ENCODE results near the gene KLF7.

KLF7 gene

DNA sequence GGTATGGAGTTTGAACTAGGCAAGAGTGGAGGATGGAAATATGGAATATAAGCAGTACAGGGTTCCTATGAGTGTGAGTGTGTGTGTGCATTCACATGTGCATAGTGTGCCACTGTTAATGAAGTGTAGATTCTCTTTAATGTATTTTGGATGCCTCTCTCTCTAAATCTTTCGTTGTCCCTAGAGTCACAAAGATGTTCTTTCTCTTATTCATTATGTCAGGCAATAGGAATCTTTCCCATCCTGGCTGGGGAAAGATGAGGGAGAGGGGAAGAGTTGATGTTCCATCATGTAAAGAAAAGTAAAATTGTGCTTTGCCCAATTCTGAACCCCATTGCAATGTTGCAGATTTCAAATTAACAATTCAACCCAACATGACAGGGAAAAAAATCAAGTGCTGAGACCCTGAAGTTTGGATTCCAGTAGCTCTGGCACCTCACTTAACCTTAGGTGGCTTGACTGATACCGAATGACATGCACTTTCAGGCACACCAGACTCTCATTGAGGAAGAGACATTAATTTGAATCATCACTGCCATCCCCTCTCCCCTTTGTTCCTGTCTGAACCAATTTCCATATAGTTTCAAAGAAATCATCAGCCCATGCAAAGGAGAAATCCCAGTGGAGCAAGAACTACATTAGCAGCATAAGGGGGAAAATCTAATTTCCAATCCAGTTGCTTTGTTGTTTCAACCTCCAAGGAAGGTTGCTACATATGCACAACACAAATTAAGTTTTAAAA, 28.0 kb downstream of the KLF7 start:
- Histone ChIP-seq H3K4me1 (ENCODE audit: control insufficient read depth in 1 of 2, insufficient read depth in 2 of 2, low read length in 2 of 2) (peaks cover 17 to 25% of the 10 kb centered on the region in 2 donors), H3K36me3 (ENCODE audit: control insufficient read depth in 1 of 2, insufficient read depth in 2 of 2, low read length in 2 of 2) (no peaks in the 10 kb centered on the region), H3K9me3 (ENCODE audit: control insufficient read depth in 1 of 2, low read length in 2 of 2) (no peaks in the 10 kb centered on the region), H3K4me3 (ENCODE audit: low read depth in 1 of 2, low read length in 2 of 2) (no peak overlapping the region), H3K27ac (ENCODE audit: low read depth, low read length) (no peak overlapping the region), H3K9ac (ENCODE audit: low read depth in 1 of 2, low read length in 2 of 2) (no peak overlapping the region), H3K27me3 (ENCODE audit: control insufficient read depth in 1 of 2, insufficient read depth in 2 of 2, low read length in 2 of 2) (no peaks in the 10 kb centered on the region)

DNA sequence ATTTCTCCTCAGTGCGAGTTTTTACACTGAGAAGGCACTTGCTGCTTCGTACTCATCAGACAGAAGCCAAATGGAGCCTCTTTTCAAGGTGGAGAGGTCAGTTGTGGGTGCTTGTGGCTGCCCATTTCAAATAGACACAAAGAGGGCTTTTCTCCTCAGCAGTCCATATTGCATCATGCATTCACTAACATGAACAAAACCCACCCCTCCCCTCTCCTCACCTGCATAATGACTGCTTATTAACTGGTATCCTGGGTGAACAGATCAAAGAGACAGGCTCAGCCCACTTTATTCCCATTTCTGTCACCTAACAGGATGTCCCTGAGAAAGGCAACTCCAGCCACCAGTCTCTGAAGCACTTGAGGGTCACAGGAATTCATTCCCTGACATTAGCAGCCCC, 28.9 kb downstream of the KLF7 start:
- H3K9ac ChIP-seq (ENCODE audit: low read depth in 1 of 2, low read length in 2 of 2) = no peak overlapping the region
- H3K9me3 ChIP-seq (ENCODE audit: control insufficient read depth in 1 of 2, low read length in 2 of 2) = no peaks in the 10 kb centered on the region
- no peak overlapping the region for H3K4me3 ChIP-seq (ENCODE audit: low read depth in 1 of 2, low read length in 2 of 2)
- no peak overlapping the region for H3K27ac ChIP-seq (ENCODE audit: low read depth, low read length)
- peaks cover 17 to 23% of the 10 kb centered on the region in 2 donors for H3K4me1 ChIP-seq (ENCODE audit: control insufficient read depth in 1 of 2, insufficient read depth in 2 of 2, low read length in 2 of 2)
- H3K36me3 ChIP-seq (ENCODE audit: control insufficient read depth in 1 of 2, insufficient read depth in 2 of 2, low read length in 2 of 2) = no peaks in the 10 kb centered on the region
- no peaks in the 10 kb centered on the region for H3K27me3 ChIP-seq (ENCODE audit: control insufficient read depth in 1 of 2, insufficient read depth in 2 of 2, low read length in 2 of 2)

DNA sequence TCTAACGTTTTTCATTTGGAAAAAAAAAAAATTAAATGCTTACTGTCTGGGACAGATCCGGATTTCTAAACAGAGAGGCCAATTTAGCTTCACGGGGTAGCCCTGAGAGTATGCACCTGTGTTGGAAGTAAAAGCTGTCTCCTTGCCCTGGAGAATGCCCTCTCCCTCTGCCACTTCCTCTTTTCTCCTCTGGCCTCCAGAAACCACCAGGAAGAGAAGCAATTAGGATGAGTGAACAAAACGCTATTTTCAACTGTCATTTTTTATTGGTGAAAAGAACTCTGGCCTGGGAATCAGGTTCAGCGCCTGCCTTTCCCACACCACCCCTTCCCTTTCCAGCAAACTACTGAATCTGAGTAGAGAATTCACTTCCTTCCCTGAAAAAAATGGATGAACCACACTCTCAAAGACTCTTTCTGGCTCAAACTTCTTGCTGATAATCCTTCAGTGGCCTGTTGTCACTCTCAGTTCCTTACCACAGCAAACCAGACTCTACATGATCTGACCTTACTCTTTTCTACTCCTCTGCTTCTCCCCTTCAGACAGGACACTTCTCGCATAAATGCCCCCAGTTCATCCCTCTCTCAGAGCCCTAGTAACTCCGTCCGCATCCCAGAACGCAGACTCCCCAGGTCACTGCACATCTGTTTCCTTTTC, 29.8 kb downstream of the KLF7 start:
- no peak overlapping the region for H3K27ac ChIP-seq (ENCODE audit: low read depth, low read length)
- no peaks in the 10 kb centered on the region for H3K9me3 ChIP-seq (ENCODE audit: control insufficient read depth in 1 of 2, low read length in 2 of 2)
- H3K4me3 ChIP-seq (ENCODE audit: low read depth in 1 of 2, low read length in 2 of 2) = no peak overlapping the region
- no peak overlapping the region for H3K9ac ChIP-seq (ENCODE audit: low read depth in 1 of 2, low read length in 2 of 2)
- no peaks in the 10 kb centered on the region for H3K36me3 ChIP-seq (ENCODE audit: control insufficient read depth in 1 of 2, insufficient read depth in 2 of 2, low read length in 2 of 2)
- peaks cover 17 to 23% of the 10 kb centered on the region in 2 donors for H3K4me1 ChIP-seq (ENCODE audit: control insufficient read depth in 1 of 2, insufficient read depth in 2 of 2, low read length in 2 of 2)
- H3K27me3 ChIP-seq (ENCODE audit: control insufficient read depth in 1 of 2, insufficient read depth in 2 of 2, low read length in 2 of 2) = no peaks in the 10 kb centered on the region

DNA sequence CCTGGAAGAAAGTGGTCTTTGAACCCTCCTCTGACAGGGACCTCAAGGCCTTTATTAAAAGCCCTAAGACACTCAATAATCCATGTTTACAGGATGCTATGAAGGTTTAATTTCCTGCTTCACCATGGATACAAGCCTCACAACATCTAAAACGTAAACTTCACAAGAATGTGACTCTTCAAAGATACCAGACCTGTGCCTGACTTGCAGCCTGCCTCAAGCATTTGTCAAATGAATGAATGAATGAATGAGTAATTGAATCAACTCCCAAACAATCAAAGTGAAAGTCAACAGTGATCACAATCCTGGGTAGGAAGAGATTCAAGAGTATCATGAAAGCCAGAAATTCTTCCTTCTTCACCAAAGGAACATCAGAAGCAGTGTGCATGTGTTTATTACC, 30.4 kb downstream of the KLF7 start:
- Histone ChIP-seq H3K9ac (ENCODE audit: low read depth in 1 of 2, low read length in 2 of 2) (no peak overlapping the region), H3K27ac (ENCODE audit: low read depth, low read length) (no peak overlapping the region), H3K36me3 (ENCODE audit: control insufficient read depth in 1 of 2, insufficient read depth in 2 of 2, low read length in 2 of 2) (no peaks in the 10 kb centered on the region), H3K9me3 (ENCODE audit: control insufficient read depth in 1 of 2, low read length in 2 of 2) (no peaks in the 10 kb centered on the region), H3K27me3 (ENCODE audit: control insufficient read depth in 1 of 2, insufficient read depth in 2 of 2, low read length in 2 of 2) (no peaks in the 10 kb centered on the region), H3K4me1 (ENCODE audit: control insufficient read depth in 1 of 2, insufficient read depth in 2 of 2, low read length in 2 of 2) (peaks cover 17 to 23% of the 10 kb centered on the region in 2 donors), H3K4me3 (ENCODE audit: low read depth in 1 of 2, low read length in 2 of 2) (no peak overlapping the region)

DNA sequence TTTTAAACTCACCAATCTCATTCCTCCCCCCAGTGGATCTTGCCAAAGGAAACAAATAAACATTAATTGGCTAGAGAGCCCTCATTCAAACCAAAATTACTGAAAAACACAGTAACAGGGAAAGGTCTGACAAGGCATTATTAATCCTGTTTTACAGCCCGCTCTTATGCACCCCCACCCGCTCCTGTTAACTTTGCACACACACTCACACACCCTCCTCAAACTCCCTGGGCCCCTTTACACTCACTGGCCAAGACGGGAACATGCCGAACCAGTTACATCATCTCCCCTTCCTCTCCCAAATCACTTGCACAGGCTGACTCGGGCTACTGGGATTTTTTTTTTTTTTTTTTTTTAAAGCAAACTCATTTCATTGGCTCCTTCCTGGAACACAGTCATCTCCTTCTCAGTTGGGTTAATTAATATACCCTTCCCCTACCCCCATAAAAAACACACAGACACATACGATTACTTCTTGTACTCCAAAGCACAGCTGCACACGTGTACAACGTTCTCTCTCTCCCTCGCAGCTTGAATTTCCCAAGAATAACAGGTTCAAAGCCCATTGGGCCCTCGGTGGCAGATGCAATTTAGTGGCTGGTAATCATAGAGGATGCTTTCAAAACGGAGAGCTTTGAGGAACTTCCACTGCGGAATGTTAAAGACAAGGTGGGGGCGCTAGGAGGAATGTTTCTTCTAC, 31.8 kb downstream of the KLF7 start:
- no peak overlapping the region for H3K27ac ChIP-seq (ENCODE audit: low read depth, low read length)
- H3K9ac ChIP-seq (ENCODE audit: low read depth in 1 of 2, low read length in 2 of 2) = no peak overlapping the region
- no peaks in the 10 kb centered on the region for H3K9me3 ChIP-seq (ENCODE audit: control insufficient read depth in 1 of 2, low read length in 2 of 2)
- H3K36me3 ChIP-seq (ENCODE audit: control insufficient read depth in 1 of 2, insufficient read depth in 2 of 2, low read length in 2 of 2) = no peaks in the 10 kb centered on the region
- no peaks in the 10 kb centered on the region for H3K27me3 ChIP-seq (ENCODE audit: control insufficient read depth in 1 of 2, insufficient read depth in 2 of 2, low read length in 2 of 2)
- H3K4me1 ChIP-seq (ENCODE audit: control insufficient read depth in 1 of 2, insufficient read depth in 2 of 2, low read length in 2 of 2) = peaks cover 17 to 26% of the 10 kb centered on the region in 2 donors
- no peak overlapping the region for H3K4me3 ChIP-seq (ENCODE audit: low read depth in 1 of 2, low read length in 2 of 2)

DNA sequence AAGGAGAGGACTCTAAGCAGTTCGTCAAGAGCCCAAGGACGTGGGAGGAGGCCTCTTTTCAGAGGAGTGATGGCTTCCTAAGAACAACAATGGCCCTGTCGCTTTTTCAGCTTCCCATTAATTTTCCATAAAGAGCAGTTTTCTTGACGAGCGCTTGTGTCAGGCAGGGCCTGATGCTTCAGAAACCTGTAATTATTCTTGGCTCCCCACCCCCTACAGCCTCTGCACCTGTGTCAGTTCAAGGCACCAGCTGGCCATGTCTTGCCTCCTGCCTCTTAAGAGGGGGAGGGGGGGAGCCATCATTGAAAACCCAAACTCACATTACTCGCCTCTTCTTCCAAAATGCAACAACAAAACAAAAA, 32.3 kb downstream of the KLF7 start:
- H3K36me3 ChIP-seq (ENCODE audit: control insufficient read depth in 1 of 2, insufficient read depth in 2 of 2, low read length in 2 of 2) = no peaks in the 10 kb centered on the region
- H3K4me1 ChIP-seq (ENCODE audit: control insufficient read depth in 1 of 2, insufficient read depth in 2 of 2, low read length in 2 of 2) = peaks cover 17 to 26% of the 10 kb centered on the region in 2 donors
- H3K4me3 ChIP-seq (ENCODE audit: low read depth in 1 of 2, low read length in 2 of 2) = no peak overlapping the region

DNA sequence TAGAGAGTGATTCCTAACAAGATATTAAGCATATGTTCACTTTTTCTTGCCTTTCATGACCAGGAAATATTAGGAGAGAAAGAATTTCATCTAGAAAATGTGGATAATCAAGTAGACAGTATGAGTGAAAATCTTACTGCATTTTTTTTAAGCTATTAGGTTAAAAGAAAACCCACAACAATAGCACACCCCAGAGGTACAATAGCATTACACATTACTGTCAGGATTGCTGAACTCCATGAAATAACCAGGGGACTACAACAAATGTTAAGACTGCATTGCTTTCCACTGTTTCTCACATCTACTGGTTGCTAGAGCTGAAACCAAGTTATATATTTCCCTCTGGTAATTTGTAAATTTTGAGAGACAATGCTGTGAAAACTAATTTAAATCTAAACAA, 33.7 kb downstream of the KLF7 start:
- H3K36me3 ChIP-seq (ENCODE audit: control insufficient read depth in 1 of 2, insufficient read depth in 2 of 2, low read length in 2 of 2) = no peaks in the 10 kb centered on the region
- peaks cover 17 to 26% of the 10 kb centered on the region in 2 donors for H3K4me1 ChIP-seq (ENCODE audit: control insufficient read depth in 1 of 2, insufficient read depth in 2 of 2, low read length in 2 of 2)
- H3K27me3 ChIP-seq (ENCODE audit: control insufficient read depth in 1 of 2, insufficient read depth in 2 of 2, low read length in 2 of 2) = no peaks in the 10 kb centered on the region
- H3K9me3 ChIP-seq (ENCODE audit: control insufficient read depth in 1 of 2, low read length in 2 of 2) = no peaks in the 10 kb centered on the region
- H3K27ac ChIP-seq (ENCODE audit: low read depth, low read length) = no peak overlapping the region
- H3K4me3 ChIP-seq (ENCODE audit: low read depth in 1 of 2, low read length in 2 of 2) = no peak overlapping the region
- H3K9ac ChIP-seq (ENCODE audit: low read depth in 1 of 2, low read length in 2 of 2) = no peak overlapping the region

More for the DNA sequence above, 32.3 kb downstream of the KLF7 start:
- H3K9me3 ChIP-seq (ENCODE audit: control insufficient read depth in 1 of 2, low read length in 2 of 2) = no peaks in the 10 kb centered on the region
- H3K9ac ChIP-seq (ENCODE audit: low read depth in 1 of 2, low read length in 2 of 2) = no peak overlapping the region
- H3K27me3 ChIP-seq (ENCODE audit: control insufficient read depth in 1 of 2, insufficient read depth in 2 of 2, low read length in 2 of 2) = no peaks in the 10 kb centered on the region
- H3K27ac ChIP-seq (ENCODE audit: low read depth, low read length) = no peak overlapping the region

DNA sequence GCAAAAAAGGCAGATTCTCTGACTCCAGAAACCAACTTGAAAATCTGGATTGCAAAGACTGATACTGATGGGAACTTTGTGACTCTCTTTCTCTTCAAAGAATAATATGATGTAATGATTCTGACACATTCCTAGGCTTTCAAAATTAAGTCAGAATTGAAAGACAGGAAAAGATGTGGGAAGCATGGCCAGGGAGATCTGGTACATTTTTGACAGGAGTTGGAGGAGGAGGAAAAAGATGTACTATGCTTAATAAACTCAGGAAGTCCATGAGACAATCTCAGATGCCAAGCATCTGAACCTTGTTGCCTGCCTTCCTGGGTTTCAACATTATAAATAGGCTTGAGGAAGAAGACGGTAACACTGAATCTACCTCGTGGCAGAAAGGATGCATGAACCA, 34.2 kb downstream of the KLF7 start:
- no peaks in the 10 kb centered on the region for H3K36me3 ChIP-seq (ENCODE audit: control insufficient read depth in 1 of 2, insufficient read depth in 2 of 2, low read length in 2 of 2)
- no peaks in the 10 kb centered on the region for H3K27me3 ChIP-seq (ENCODE audit: control insufficient read depth in 1 of 2, insufficient read depth in 2 of 2, low read length in 2 of 2)
- H3K4me1 ChIP-seq (ENCODE audit: control insufficient read depth in 1 of 2, insufficient read depth in 2 of 2, low read length in 2 of 2) = peaks cover 17 to 26% of the 10 kb centered on the region in 2 donors
- no peaks in the 10 kb centered on the region for H3K9me3 ChIP-seq (ENCODE audit: control insufficient read depth in 1 of 2, low read length in 2 of 2)
- no peak overlapping the region for H3K27ac ChIP-seq (ENCODE audit: low read depth, low read length)
- H3K4me3 ChIP-seq (ENCODE audit: low read depth in 1 of 2, low read length in 2 of 2) = no peak overlapping the region
- no peak overlapping the region for H3K9ac ChIP-seq (ENCODE audit: low read depth in 1 of 2, low read length in 2 of 2)

DNA sequence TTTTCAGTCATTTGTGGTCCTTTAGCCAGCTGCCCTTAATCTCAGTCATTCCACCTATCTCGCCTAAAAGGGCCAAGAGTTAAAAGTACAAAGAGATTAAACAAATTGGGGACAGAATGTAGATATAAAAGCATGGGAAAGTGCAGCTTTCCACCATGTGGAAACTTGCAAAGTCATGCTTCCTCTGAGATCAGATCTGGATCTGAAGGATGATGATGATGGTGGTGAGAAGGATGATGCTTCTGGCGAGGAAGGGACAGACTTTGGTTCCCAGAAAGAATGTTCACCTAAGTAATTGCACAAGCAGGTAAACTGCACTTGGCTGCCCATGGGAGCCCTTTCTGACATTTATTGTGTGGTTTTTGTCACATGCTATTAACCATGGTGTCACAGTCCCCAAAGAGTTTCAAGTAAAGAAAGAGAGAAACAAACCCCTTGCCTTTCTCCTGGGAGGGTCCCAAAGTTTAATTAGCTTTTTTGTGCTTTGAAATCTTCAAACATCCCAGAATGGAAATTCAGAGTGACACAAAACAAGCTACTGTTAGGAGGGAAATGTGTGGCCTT, 34.7 kb downstream of the KLF7 start:
- Histone ChIP-seq H3K27me3 (ENCODE audit: control insufficient read depth in 1 of 2, insufficient read depth in 2 of 2, low read length in 2 of 2) (no peaks in the 10 kb centered on the region), H3K36me3 (ENCODE audit: control insufficient read depth in 1 of 2, insufficient read depth in 2 of 2, low read length in 2 of 2) (no peaks in the 10 kb centered on the region), H3K4me3 (ENCODE audit: low read depth in 1 of 2, low read length in 2 of 2) (no peak overlapping the region), H3K9ac (ENCODE audit: low read depth in 1 of 2, low read length in 2 of 2) (no peak overlapping the region), H3K27ac (ENCODE audit: low read depth, low read length) (no peak overlapping the region), H3K9me3 (ENCODE audit: control insufficient read depth in 1 of 2, low read length in 2 of 2) (no peaks in the 10 kb centered on the region), H3K4me1 (ENCODE audit: control insufficient read depth in 1 of 2, insufficient read depth in 2 of 2, low read length in 2 of 2) (peaks cover 15 to 23% of the 10 kb centered on the region in 2 donors)

DNA sequence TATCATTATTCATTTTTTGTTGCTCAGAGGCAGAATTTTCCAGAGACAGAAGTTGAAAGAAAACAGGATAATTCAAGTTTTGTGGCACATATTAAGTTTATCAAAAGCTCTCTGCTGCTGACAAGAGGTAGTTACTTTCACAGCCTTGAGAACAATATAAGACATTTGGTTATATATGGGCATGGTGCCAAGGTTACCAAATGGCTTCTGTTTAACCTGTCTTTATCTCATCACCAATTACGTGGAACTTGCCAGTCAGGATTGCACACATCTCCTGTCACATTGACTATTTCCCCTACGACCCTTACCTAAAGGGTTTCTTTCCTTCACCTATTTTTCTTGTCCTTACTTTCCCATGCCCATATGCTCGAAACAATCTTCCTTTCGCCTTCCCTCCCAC, 35.9 kb downstream of the KLF7 start:
- Histone ChIP-seq H3K36me3 (ENCODE audit: control insufficient read depth in 1 of 2, insufficient read depth in 2 of 2, low read length in 2 of 2) (no peaks in the 10 kb centered on the region), H3K4me1 (ENCODE audit: control insufficient read depth in 1 of 2, insufficient read depth in 2 of 2, low read length in 2 of 2) (peaks cover 6 to 15% of the 10 kb centered on the region in 2 donors), H3K9me3 (ENCODE audit: control insufficient read depth in 1 of 2, low read length in 2 of 2) (no peaks in the 10 kb centered on the region), H3K9ac (ENCODE audit: low read depth in 1 of 2, low read length in 2 of 2) (no peak overlapping the region), H3K27me3 (ENCODE audit: control insufficient read depth in 1 of 2, insufficient read depth in 2 of 2, low read length in 2 of 2) (no peaks in the 10 kb centered on the region), H3K27ac (ENCODE audit: low read depth, low read length) (no peak overlapping the region), H3K4me3 (ENCODE audit: low read depth in 1 of 2, low read length in 2 of 2) (no peak overlapping the region)
